ENCODE measurements around the gene NAA80.

The NAA80 gene

DNA sequence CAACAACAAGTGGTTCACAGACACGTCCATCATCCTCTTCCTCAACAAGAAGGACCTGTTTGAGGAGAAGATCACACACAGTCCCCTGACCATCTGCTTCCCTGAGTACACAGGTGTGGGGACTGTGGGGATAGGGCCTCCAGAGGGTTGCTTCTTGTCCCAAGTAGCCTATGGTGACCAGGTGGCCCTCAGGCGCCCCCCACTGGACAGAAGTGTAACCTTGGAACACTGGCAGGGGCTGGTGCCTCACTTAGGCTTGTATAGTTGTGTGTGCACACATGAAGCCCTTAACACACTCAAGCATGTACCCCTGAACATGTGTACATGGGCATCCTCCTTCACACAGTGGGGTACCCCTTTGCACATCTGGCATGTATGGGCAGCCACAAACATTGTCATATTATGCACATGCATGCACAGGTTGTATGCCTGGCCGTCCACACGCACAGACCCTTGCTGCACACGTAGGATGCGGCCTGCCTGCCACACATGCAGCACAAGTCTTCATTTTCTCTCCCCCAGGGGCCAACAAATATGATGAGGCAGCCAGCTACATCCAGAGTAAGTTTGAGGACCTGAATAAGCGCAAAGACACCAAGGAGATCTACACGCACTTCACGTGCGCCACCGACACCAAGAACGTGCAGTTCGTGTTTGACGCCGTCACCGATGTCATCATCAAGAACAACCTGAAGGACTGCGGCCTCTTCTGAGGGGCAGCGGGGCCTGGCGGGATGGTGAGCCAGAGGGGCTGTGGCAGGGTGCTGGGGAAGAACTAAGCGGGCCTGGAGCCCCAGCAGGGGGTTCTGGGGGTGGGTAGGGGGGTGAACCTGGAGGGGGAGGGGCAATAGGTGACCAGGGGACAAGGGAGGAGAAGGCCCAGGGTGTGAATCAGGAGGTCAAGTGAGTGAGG lies 42.0 kb downstream of the NAA80 start:
- H3K4me1 ChIP-seq (ENCODE audit: low read length), result peaks cover 13% of the 10 kb centered on the region
- peaks cover 17% of the 10 kb centered on the region for H4K20me1 ChIP-seq (ENCODE audit: insufficient read depth, low read length)
- H3K9me3 ChIP-seq (ENCODE audit: insufficient read depth, low read length), result 0 out of 2 replicates have a peak, but pooled peaks cover 6% of the 10 kb centered on the region
- H3K9ac ChIP-seq (ENCODE audit: low read length), result no peak overlapping the region
- TF ChIP-seq, protein P1, sequence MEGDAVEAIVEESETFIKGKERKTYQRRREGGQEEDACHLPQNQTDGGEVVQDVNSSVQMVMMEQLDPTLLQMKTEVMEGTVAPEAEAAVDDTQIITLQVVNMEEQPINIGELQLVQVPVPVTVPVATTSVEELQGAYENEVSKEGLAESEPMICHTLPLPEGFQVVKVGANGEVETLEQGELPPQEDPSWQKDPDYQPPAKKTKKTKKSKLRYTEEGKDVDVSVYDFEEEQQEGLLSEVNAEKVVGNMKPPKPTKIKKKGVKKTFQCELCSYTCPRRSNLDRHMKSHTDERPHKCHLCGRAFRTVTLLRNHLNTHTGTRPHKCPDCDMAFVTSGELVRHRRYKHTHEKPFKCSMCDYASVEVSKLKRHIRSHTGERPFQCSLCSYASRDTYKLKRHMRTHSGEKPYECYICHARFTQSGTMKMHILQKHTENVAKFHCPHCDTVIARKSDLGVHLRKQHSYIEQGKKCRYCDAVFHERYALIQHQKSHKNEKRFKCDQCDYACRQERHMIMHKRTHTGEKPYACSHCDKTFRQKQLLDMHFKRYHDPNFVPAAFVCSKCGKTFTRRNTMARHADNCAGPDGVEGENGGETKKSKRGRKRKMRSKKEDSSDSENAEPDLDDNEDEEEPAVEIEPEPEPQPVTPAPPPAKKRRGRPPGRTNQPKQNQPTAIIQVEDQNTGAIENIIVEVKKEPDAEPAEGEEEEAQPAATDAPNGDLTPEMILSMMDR (IDR thresholded peaks at IDR 0.05; ENCODE audit: low read depth, low read length), result peak; percentile 39
- TF ChIP-seq EZH2phosphoT487 (IDR thresholded peaks at IDR 0.05; ENCODE audit: low read depth), result no peak
- peaks cover 60% of the 10 kb centered on the region for H3K36me3 ChIP-seq (replicated peaks; ENCODE audit: low read depth, low read length)
- no peaks in the 10 kb centered on the region for H3K79me2 ChIP-seq (ENCODE audit: low read length)
- H2AFZ ChIP-seq (ENCODE audit: low read depth, low read length), result no peak overlapping the region
- no peaks in the 10 kb centered on the region for H3K27me3 ChIP-seq (ENCODE audit: low read depth, low read length)
- H3K4me3 ChIP-seq (ENCODE audit: low read length), result no peak overlapping the region
- H3K27ac ChIP-seq (ENCODE audit: low read length), result no peak overlapping the region
- H3K4me2 ChIP-seq (ENCODE audit: low read length), result no peak overlapping the region

DNA sequence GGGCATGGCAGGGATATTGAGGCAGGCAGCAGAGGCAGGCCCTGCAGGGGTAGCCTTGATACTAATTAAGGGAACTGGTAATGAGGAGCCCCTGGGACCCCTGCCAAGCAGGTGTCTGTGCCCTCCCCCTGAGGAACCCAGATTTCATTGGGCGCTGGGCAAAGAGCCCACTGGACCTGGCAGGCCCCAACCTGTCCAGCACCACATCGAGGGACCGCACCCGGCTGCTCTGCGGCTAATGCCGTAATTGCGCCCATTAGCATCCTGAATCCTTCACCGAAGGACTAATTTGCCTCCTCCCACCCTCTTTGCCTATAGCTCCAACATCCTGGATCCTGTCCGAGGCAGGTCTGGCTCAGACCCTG lies 44.0 kb downstream of the NAA80 start:
- Histone ChIP-seq H3K27ac (ENCODE audit: low read length) (no peak overlapping the region), H3K4me2 (ENCODE audit: low read length) (no peak overlapping the region), H3K9ac (ENCODE audit: low read length) (no peak overlapping the region), H3K27me3 (ENCODE audit: low read depth, low read length) (no peaks in the 10 kb centered on the region), H3K36me3 (replicated peaks; ENCODE audit: low read depth, low read length) (peaks cover 71% of the 10 kb centered on the region), H3K9me3 (ENCODE audit: insufficient read depth, low read length) (0 out of 2 replicates have a peak, but pooled peaks cover 6% of the 10 kb centered on the region), H3K79me2 (ENCODE audit: low read length) (peaks cover 12% of the 10 kb centered on the region), H4K20me1 (ENCODE audit: insufficient read depth, low read length) (peaks cover 35% of the 10 kb centered on the region), H2AFZ (ENCODE audit: low read depth, low read length) (no peak overlapping the region), H3K4me1 (ENCODE audit: low read length) (peaks cover 3% of the 10 kb centered on the region; the same call in 1 of the 2 replicates), H3K4me3 (ENCODE audit: low read length) (no peak overlapping the region)
- no peak for TF ChIP-seq EZH2phosphoT487 (IDR thresholded peaks at IDR 0.05; ENCODE audit: low read depth)
- TF ChIP-seq, protein P1 (IDR thresholded peaks at IDR 0.05; ENCODE audit: low read depth, low read length), result no peak

DNA sequence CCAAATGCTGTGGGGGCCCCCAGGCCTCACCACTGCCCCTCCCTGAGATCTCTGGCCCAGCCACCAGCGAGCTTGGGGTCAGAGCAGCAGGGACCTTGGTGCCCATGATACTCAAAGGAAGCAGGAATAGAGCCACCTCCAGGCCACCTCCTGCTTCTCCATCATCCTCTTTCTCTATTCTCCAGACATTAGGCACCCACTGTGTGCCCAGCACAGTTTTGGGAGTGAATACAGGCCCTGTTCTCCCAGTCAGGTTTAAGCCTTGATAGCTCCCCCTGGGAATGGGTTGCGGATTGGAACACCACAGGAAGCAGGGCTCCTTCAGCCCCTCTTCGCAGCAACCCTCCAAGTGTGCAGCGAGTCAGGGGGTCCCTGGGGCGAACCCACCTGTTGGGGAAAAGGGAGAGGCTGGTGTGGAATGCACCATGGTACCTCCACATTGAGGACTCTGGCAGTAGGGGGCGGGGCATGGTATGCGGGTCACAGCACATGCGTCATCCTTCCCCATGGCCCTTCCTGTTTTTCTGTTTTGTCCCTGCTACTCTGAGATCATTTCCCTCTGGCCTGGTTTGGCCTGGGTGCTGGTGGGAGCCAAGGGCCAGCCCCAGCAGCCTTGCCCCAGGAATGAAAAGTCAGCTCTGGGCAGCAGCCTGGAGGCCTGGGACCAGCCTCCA lies 44.5 kb downstream of the NAA80 start:
- H3K27me3 ChIP-seq (ENCODE audit: low read depth, low read length), result no peaks in the 10 kb centered on the region
- TF ChIP-seq EZH2phosphoT487 (IDR thresholded peaks at IDR 0.05; ENCODE audit: low read depth), result no peak
- TF ChIP-seq, protein P1 (IDR thresholded peaks at IDR 0.05; ENCODE audit: low read depth, low read length), result no peak
- H3K9ac ChIP-seq (ENCODE audit: low read length), result no peak overlapping the region
- peaks cover 17% of the 10 kb centered on the region for H3K79me2 ChIP-seq (ENCODE audit: low read length)
- H3K36me3 ChIP-seq (replicated peaks; ENCODE audit: low read depth, low read length), result peaks cover 71% of the 10 kb centered on the region
- H3K27ac ChIP-seq (ENCODE audit: low read length), result no peak overlapping the region
- H3K4me1 ChIP-seq (ENCODE audit: low read length), result peaks cover 2% of the 10 kb centered on the region; the same call in 1 of the 2 replicates
- H3K9me3 ChIP-seq (ENCODE audit: insufficient read depth, low read length), result 0 out of 2 replicates have a peak, but pooled peaks cover 6% of the 10 kb centered on the region
- H4K20me1 ChIP-seq (ENCODE audit: insufficient read depth, low read length), result peaks cover 40% of the 10 kb centered on the region
- no peak overlapping the region for H2AFZ ChIP-seq (ENCODE audit: low read depth, low read length)
- no peak overlapping the region for H3K4me3 ChIP-seq (ENCODE audit: low read length)
- H3K4me2 ChIP-seq (ENCODE audit: low read length), result no peak overlapping the region

DNA sequence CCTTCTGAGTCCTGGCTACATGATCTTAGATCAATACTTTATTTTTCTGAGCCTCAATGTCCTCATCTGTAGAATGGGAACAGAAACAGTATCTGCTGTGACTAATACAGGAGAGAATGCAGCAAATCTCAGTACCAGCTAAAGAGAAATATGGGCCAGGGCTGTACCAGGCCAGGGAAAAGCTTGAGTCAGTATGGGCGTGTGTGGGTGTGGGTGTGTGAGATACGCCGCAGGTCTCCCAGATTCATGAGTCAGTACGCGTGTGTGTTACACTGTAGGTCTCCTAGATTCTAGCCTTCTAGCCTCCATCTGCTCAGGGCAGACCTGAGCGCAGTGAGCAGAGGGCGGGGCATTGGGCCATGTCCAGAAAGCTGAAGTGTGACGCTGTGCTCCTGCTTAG lies 48.0 kb downstream of the NAA80 start:
- peaks cover 9% of the 10 kb centered on the region for H3K4me1 ChIP-seq (ENCODE audit: low read length)
- no peak overlapping the region for H3K27ac ChIP-seq (ENCODE audit: low read length)
- H3K79me2 ChIP-seq (ENCODE audit: low read length), result peaks cover 51% of the 10 kb centered on the region
- TF ChIP-seq EZH2phosphoT487 (IDR thresholded peaks at IDR 0.05; ENCODE audit: low read depth), result no peak
- TF ChIP-seq, protein P1 (IDR thresholded peaks at IDR 0.05; ENCODE audit: low read depth, low read length), result no peak
- no peak overlapping the region for H3K4me3 ChIP-seq (ENCODE audit: low read length)
- H3K36me3 ChIP-seq (replicated peaks; ENCODE audit: low read depth, low read length), result peaks cover 55% of the 10 kb centered on the region
- H4K20me1 ChIP-seq (ENCODE audit: insufficient read depth, low read length), result peaks cover 74% of the 10 kb centered on the region
- H2AFZ ChIP-seq (ENCODE audit: low read depth, low read length), result no peak overlapping the region
- no peak overlapping the region for H3K4me2 ChIP-seq (ENCODE audit: low read length)
- H3K9ac ChIP-seq (ENCODE audit: low read length), result no peak overlapping the region
- H3K9me3 ChIP-seq (ENCODE audit: insufficient read depth, low read length), result no peaks in the 10 kb centered on the region
- H3K27me3 ChIP-seq (ENCODE audit: low read depth, low read length), result no peaks in the 10 kb centered on the region

Data from OCI-LY3 (cell line).